Activated naive CD8-positive, alpha-beta T cell treated with anti-CD3 and anti-CD28 coated beads, Interleukin-2, amount 50 U/mL, for 16 hours (primary cell): ENCODE data around the gene CGNL1.

Experiments used
- DNase-seq: peaks from one replicate; pipeline ENCODE4 v3.0.0-alpha.2; 2020; ENCODE audit warnings: low read depth, low spot score

CGNL1 gene

GRCh38 chr15:57421551-57421950 lies 45.2 kb downstream of the CGNL1 start:
- no peak for DNase-seq

DNA sequence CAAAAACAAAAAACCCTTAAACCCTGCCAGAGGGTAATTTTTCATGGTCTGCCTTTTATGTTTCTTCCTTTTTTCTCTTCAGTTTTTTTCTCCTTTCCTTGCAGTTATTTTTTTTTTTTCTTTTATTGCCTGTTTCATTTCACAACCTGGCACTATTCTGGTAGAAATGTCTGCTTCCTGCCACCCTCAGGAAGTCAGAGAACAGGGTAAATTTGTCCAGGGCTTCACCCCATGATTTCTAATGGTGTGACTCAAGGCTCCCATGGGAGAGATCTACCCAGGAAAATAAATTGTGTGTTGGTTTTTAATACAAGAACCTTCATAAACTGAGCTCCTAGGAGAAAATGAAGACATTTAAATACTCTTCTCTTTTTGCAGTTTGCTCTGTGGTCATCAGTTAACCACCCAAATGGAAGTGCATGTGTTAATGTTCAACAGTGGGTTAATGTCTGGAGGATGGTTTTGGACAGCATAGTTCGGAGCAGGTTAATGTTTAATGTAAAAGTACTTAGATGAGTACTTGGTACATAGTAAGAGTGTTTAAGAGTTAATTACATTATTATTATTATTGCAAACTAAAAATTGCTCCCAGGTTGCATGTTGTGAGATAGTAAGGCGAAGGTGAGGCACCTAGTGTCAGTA lies 45.9 kb downstream of the CGNL1 start:
- no peak for DNase-seq

- DNase-seq, result no peak
These were observed 47.4 kb downstream of the CGNL1 start for GRCh38 chr15:57423599-57424140.

DNA sequence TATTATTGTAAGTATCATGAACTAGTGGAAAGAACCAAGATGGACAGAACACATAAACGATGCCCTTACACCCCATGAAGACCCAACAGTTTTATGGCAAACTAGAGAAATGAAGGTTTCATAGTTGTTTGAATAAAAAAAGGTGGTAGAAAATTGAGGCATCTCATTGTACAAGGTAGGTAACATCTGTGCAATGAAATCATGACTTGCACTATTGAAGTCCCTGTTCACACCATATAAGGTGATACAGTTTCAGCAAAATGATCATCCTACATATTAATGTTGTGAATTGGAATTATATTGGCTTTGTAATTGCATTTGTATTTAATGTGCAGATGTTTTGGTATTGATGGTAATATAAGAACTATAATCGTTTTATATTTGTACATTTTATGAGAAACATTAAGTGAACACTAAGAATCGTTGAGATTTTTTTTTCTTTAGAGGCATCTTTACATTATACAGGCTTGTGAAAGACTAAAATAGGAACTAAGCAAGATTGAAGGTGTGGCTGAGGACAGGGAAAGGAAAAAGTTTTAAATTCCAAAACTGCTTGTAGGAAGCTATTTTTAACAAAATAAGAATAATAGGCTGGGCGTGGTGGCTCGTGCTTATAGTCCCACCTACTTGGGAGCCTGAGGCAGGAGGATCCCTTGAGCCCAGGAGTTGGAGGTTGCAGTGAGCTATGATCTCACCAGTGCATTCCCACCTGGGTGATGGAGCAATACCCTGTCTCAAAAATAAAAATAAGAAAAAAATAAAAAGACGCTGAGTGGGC lies 48.5 kb downstream of the CGNL1 start:
- DNase-seq, result no peak

GRCh38 chr15:57425842-57426241 lies 49.5 kb downstream of the CGNL1 start:
- DNase-seq, result no peak

DNA sequence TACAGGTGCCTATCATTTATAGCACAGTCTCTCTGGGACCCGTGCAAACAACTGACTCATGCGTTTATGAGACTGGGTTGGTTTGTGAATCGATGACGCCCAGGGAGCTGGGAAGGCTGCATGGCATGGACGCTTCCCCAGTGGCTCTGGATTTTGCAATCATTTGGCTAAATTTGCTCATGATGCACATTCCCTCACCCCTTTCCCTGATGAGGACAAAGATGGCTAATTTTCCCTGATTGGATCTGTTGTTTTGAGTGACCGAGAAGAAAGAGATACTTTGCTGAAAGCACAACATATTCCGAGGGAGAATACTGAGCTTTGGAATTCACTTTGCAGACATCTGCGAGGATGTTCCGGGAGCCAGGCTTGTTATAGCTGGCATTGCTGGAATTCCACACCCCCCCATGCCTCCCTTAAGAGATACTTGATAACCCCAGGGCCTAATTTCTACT lies 51.1 kb downstream of the CGNL1 start:
- no peak for DNase-seq

GRCh38 chr15:57432141-57432741 lies 55.9 kb downstream of the CGNL1 start:
- no peak for DNase-seq

- no peak for DNase-seq
These were observed 59.9 kb downstream of the CGNL1 start for GRCh38 chr15:57436166-57436565.

- no peak for DNase-seq
These were observed 60.7 kb downstream of the CGNL1 start for GRCh38 chr15:57436961-57437360.

GRCh38 chr15:57437564-57437963 lies 61.3 kb downstream of the CGNL1 start:
- DNase-seq, result no peak

DNA sequence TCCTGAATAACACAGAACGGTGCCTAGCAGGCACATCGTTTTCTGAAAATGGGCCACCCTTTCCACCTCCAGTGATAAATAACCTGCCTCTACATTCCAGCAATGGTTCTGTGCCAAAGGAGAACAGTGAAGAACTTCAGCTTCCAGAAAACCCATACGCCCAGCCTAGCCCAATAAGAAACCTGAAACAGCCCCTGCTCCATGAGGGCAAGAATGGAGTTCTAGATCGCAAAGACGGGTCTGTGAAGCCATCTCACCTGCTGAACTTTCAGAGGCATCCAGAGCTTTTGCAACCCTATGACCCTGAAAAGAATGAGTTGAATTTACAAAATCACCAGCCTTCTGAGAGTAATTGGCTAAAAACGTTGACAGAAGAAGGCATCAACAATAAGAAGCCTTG lies 61.9 kb downstream of the CGNL1 start:
- DNase-seq, result no peak

DNA sequence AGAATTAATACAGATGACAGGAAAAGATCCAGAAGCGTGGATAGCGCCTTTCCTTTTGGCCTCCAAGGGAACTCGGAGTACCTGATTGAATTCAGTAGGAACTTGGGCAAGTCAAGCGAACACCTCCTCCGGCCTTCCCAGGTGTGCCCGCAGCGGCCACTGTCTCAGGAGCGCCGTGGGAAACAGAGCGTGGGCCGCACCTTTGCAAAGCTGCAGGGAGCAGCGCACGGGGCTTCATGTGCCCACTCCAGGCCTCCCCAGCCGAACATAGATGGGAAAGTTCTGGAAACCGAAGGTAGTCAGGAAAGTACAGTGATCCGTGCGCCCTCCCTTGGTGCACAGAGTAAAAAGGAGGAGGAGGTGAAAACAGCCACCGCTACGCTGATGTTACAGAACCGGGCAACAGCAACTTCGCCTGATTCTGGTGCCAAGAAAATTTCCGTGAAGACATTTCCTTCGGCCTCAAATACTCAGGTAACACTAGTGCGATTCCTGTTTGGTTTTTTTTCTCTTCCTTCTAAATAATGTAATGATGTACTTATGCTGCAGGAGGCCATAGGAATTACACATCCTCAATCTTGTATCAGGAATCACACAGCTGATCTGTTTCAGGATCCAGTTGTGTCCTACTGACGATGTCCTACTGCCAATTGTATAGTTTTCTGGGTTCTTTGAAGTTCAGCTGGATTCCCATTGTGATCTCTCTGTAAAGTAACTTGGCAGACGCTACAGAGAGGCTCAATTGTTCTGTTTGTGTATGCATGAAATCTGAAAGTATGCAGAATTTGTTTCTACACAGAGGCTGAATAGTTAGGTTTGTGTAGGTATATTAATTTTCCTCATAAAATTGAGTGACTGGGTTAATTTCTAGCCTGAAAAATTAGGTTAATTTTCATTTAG lies 63.1 kb downstream of the CGNL1 start:
- no peak for DNase-seq

GRCh38 chr15:57440167-57440566 lies 63.9 kb downstream of the CGNL1 start:
- no peak for DNase-seq

- no peak for DNase-seq
These were observed 64.5 kb downstream of the CGNL1 start for GRCh38 chr15:57440799-57441198.

DNA sequence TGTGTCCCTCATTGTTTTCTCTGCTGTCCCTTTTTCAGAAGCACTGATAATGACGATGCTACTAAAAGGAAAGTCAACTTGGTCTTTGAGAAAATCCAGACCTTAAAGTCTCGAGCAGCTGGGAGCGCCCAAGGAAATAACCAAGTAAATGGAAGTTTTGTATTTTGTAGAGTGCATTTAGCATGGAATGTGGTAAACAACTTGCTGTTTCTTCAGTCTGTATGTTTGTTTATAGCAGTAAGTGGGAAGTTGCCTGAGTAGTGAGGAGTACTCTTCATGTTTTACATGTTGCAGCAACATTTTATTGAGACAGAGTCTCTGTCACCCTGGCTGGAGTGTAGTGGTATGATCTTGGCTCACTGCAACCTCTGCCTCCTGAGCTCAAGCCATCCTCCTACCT lies 66.0 kb downstream of the CGNL1 start:
- DNase-seq, result no peak

DNA sequence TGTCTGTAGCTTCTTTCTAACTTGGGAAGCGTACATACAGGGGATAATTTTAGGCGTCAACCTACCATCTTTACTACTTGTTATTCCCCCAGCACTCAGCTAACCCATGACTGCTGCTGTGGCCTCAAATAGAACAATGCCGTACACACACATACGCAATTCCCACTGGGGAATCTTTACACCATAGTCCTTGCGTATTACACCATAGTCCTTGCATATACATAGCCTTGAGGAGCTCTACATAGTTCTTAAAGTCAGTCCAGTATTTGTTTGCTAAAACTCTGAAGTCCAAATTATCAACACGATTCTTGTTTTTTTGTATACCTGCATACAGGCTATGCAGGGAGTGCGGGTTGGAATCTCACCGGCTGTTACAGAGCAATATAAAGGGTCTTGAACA lies 67.2 kb downstream of the CGNL1 start:
- no peak for DNase-seq

GRCh38 chr15:57444877-57445513 lies 68.7 kb downstream of the CGNL1 start:
- DNase-seq, result no peak

GRCh38 chr15:57445872-57446271 lies 69.6 kb downstream of the CGNL1 start:
- no peak for DNase-seq

DNA sequence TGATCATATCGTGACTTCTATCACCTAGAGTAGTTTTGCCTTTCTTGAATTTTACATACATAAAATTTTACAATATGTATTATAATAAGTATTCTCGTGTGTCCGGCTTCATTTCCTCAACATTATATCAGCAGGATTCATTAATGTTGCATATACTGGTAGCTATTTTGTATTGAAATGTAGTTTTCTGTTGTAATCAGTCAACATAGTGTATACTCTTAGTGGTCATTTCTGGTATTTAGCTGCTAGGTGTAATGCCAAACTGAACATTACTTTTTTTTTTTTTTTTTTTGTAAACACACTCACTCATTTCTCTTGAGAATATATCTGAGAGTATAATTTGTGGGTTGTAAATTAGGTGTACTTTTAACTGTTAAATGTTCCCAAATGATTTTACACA lies 70.1 kb downstream of the CGNL1 start:
- DNase-seq, result no peak

GRCh38 chr15:57451555-57451954 lies 75.2 kb downstream of the CGNL1 start:
- no peak for DNase-seq

- no peak for DNase-seq
These were observed 75.9 kb downstream of the CGNL1 start for GRCh38 chr15:57452090-57452754.
